Measurements from ENCODE around the gene CCL2. TPM values are rescaled to one million over a fixed set of nuclear protein-coding genes. Genes with fewer than 3 reads are reported as not detected.

CCL2 gene
- total and polyA plus RNA-seq, 2 experiments from 2014 or later: 1.5 to 18.5 TPM

DNA sequence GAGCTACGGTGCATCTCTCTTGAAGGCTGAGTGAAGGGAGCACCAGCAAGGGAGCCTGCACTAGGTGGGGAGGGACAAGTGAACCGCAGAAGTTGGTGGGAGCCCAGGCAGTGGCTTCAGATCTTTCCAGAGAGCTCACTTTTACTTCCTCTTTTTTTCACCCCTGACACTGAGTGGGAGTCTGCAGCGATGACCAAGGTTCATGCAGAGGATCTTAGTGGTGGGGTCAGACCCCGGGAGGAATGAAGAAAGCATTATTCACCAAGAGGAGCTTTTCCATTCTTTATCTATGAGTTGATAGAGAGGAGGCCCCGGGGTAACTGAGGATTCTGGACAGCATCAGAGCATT is 3.0 kb upstream of the CCL2 start:
- Mint-ChIP-seq H3K27ac (no peak overlapping the region), H3K4me3 (no peak overlapping the region), H3K36me3 (ENCODE audit: low read depth) (no peaks in the 10 kb centered on the region; the same call in 2 of the 3 replicates), H3K27me3 (ENCODE audit: insufficient read depth, low read depth, poor library complexity) (peaks cover 8% of the 10 kb centered on the region), H3K9me3 (no peaks in the 10 kb centered on the region), H3K4me1 (peaks cover 41% of the 10 kb centered on the region)
- peaks cover 9% of the 10 kb centered on the region; the same call in 1 of the 2 replicates for H3K27me3 ChIP-seq (ENCODE audit: insufficient read depth)
- no peaks in the 10 kb centered on the region for H4K20me1 ChIP-seq (replicated peaks; ENCODE audit: insufficient read depth)
- no peak overlapping the region for H3K4me2 ChIP-seq
- peaks cover 8% of the 10 kb centered on the region; the same call in 1 of the 2 replicates for H3K9me2 ChIP-seq (ENCODE audit: insufficient read depth)
- no peak overlapping the region for H2AFZ ChIP-seq
- no peak for TF ChIP-seq NANOG (IDR thresholded peaks at IDR 0.05; ENCODE audit: borderline replicate concordance)
- no peak for TF ChIP-seq EZH2 (IDR thresholded peaks at IDR 0.05; ENCODE audit: low read depth, unreplicated experiment)
- no peak overlapping the region for H3K4me3 ChIP-seq
- peaks cover 35% of the 10 kb centered on the region for H3K4me1 ChIP-seq (ENCODE audit: insufficient read depth)
- H3K79me2 ChIP-seq (replicated peaks; ENCODE audit: insufficient read depth): no peaks in the 10 kb centered on the region
- peaks cover 5% of the 10 kb centered on the region for H3F3A ChIP-seq (replicated peaks; ENCODE audit: low read depth)
- no peaks in the 10 kb centered on the region; the same call in 1 of the 2 replicates for H3K36me3 ChIP-seq (ENCODE audit: insufficient read depth)
- no peak for ATAC-seq
- DNase-seq (ENCODE audit: low spot score): no peak
- no peak overlapping the region for H3K27ac ChIP-seq (ENCODE audit: low read depth)

DNA sequence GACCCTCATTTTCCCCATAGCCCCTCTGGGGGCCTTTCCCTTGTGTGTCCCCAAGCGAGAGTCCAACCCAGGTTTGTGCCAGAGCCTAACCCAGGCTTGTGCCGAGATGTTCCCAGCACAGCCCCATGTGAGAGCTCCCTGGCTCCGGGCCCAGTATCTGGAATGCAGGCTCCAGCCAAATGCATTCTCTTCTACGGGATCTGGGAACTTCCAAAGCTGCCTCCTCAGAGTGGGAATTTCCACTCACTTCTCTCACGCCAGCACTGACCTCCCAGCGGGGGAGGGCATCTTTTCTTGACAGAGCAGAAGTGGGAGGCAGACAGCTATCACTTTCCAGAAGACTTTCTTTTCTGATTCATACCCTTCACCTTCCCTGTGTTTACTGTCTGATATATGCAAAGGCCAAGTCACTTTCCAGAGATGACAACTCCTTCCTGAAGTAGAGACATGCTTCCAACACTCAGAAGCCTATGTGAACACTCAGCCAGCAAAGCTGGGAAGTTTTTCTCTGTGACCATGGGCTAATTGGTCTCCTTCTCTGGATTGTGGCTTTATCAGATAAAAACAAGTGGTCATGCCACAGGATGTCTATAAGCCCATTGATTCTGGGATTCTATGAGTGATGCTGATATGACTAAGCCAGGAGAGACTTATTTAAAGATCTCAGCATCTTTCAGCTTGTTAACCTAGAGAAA is 2.5 kb upstream of the CCL2 start:
- Mint-ChIP-seq H3K36me3 (ENCODE audit: low read depth) (no peaks in the 10 kb centered on the region; the same call in 2 of the 3 replicates), H3K27me3 (ENCODE audit: insufficient read depth, low read depth, poor library complexity) (peaks cover 11% of the 10 kb centered on the region), H3K9me3 (no peaks in the 10 kb centered on the region), H3K4me1 (peaks cover 41% of the 10 kb centered on the region), H3K27ac (no peak overlapping the region), H3K4me3 (no peak overlapping the region)
- Histone ChIP-seq H3K4me3 (no peak overlapping the region), H3K4me2 (no peak overlapping the region), H2AFZ (no peak overlapping the region), H3K4me1 (ENCODE audit: insufficient read depth) (peaks cover 35% of the 10 kb centered on the region), H4K20me1 (replicated peaks; ENCODE audit: insufficient read depth) (no peaks in the 10 kb centered on the region), H3F3A (replicated peaks; ENCODE audit: low read depth) (peaks cover 5% of the 10 kb centered on the region), H3K27me3 (ENCODE audit: insufficient read depth) (peaks cover 9% of the 10 kb centered on the region; the same call in 1 of the 2 replicates), H3K36me3 (ENCODE audit: insufficient read depth) (no peaks in the 10 kb centered on the region; the same call in 1 of the 2 replicates), H3K9me2 (ENCODE audit: insufficient read depth) (peaks cover 8% of the 10 kb centered on the region; the same call in 1 of the 2 replicates), H3K79me2 (replicated peaks; ENCODE audit: insufficient read depth) (no peaks in the 10 kb centered on the region), H3K27ac (ENCODE audit: low read depth) (no peak overlapping the region)
- ATAC-seq: peak; percentile 9; the same call in 2 of the 3 replicates
- peak; percentile 22 for DNase-seq (ENCODE audit: low spot score)
- TF ChIP-seq EZH2 (IDR thresholded peaks at IDR 0.05; ENCODE audit: low read depth, unreplicated experiment) (no peak), EZH2phosphoT487 (IDR thresholded peaks at IDR 0.05; ENCODE audit: unreplicated experiment) (no peak), POLR2AphosphoS5 (IDR thresholded peaks at IDR 0.05; ENCODE audit: low read depth) (no peak)
- TF ChIP-seq, protein P1, sequence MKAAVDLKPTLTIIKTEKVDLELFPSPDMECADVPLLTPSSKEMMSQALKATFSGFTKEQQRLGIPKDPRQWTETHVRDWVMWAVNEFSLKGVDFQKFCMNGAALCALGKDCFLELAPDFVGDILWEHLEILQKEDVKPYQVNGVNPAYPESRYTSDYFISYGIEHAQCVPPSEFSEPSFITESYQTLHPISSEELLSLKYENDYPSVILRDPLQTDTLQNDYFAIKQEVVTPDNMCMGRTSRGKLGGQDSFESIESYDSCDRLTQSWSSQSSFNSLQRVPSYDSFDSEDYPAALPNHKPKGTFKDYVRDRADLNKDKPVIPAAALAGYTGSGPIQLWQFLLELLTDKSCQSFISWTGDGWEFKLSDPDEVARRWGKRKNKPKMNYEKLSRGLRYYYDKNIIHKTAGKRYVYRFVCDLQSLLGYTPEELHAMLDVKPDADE (IDR thresholded peaks at IDR 0.05): no peak
- TF ChIP-seq, protein P2, sequence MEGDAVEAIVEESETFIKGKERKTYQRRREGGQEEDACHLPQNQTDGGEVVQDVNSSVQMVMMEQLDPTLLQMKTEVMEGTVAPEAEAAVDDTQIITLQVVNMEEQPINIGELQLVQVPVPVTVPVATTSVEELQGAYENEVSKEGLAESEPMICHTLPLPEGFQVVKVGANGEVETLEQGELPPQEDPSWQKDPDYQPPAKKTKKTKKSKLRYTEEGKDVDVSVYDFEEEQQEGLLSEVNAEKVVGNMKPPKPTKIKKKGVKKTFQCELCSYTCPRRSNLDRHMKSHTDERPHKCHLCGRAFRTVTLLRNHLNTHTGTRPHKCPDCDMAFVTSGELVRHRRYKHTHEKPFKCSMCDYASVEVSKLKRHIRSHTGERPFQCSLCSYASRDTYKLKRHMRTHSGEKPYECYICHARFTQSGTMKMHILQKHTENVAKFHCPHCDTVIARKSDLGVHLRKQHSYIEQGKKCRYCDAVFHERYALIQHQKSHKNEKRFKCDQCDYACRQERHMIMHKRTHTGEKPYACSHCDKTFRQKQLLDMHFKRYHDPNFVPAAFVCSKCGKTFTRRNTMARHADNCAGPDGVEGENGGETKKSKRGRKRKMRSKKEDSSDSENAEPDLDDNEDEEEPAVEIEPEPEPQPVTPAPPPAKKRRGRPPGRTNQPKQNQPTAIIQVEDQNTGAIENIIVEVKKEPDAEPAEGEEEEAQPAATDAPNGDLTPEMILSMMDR (conservative IDR thresholded peaks at IDR 0.05; ENCODE audit: low read depth in 2 of 2): no peak

Data from GM23338 (cell line).